ENCODE data around the gene TEP1. TPM values are rescaled to one million over a fixed set of nuclear protein-coding genes. Genes with fewer than 3 reads are reported as not detected.

TEP1 gene
- total RNA-seq, 6 experiments from 2014 or later, result 11.6 to 16.1 (median 13.7) TPM

DNA sequence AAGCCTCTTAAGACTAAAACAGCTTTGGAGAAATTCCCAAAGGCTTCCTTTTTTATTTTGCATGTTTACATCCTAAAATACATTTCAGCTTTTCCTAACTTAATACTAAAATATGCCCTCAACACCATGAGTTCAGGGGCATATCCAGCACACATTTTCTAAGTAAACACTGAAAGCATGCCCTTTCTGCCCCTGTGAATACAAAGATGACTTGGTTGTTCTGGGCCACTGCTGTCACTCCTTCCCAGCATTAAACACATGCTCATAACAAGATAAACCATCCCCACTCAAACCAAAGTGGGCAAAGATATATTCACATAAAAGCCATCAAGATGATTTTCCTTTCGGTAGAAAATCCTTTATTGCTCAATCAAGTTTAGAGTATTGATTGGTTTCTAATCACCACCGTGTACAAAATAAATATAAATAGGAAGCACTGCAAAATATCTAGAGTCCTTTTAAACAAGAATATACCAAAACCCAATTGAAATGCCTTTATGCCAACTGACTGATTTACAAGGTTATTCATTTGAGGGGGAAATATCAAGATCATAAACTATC is 82.2 kb downstream of the TEP1 start:
- peaks cover 52% of the 10 kb centered on the region for H3K4me1 Mint-ChIP-seq (ENCODE audit: low read depth)
- TF ChIP-seq CTCF (IDR thresholded peaks at IDR 0.05), result no peak
- peak overlapping the region; percentile 98 for H3K4me3 Mint-ChIP-seq
- H3K27ac Mint-ChIP-seq, result peak overlapping the region; percentile 65
- H3K36me3 Mint-ChIP-seq (ENCODE audit: low read depth), result peaks cover 6% of the 10 kb centered on the region; the same call in 1 of the 2 replicates
- no peak for DNase-seq
- no peaks in the 10 kb centered on the region for H3K9me3 Mint-ChIP-seq
- H3K27me3 Mint-ChIP-seq (ENCODE audit: insufficient read depth), result no peaks in the 10 kb centered on the region; the same call in 1 of the 2 replicates

DNA sequence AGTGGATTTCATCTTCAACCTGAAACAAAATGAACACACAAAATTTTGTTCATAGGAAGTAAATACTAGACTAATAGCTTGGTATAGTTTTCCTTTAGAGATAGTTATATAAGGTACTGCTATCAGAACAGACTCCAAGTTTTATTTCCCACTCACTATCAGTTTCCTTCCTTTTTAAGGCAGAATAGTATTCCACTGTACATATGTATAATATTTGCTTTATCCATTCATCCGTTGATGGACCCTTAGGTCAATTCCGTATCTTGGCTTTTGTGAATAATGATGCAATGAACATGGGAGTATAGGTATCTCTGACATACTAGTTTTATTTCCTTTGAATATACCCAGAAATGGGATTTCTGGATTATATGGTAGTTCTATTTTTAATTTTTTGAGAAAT is 83.9 kb downstream of the TEP1 start:
- Mint-ChIP-seq H3K27ac (no peak overlapping the region), H3K27me3 (ENCODE audit: insufficient read depth) (no peaks in the 10 kb centered on the region), H3K36me3 (ENCODE audit: low read depth) (peaks cover 9% of the 10 kb centered on the region; the same call in 1 of the 2 replicates), H3K4me3 (no peak overlapping the region), H3K9me3 (no peaks in the 10 kb centered on the region), H3K4me1 (ENCODE audit: low read depth) (peaks cover 52% of the 10 kb centered on the region)
- no peak for DNase-seq
- no peak for TF ChIP-seq CTCF (IDR thresholded peaks at IDR 0.05)

- no peaks in the 10 kb centered on the region for H3K9me3 Mint-ChIP-seq
- no peak overlapping the region for H3K4me3 Mint-ChIP-seq
- DNase-seq, result no peak
- no peaks in the 10 kb centered on the region for H3K27me3 Mint-ChIP-seq (ENCODE audit: insufficient read depth)
- peaks cover 10% of the 10 kb centered on the region; the same call in 1 of the 2 replicates for H3K36me3 Mint-ChIP-seq (ENCODE audit: low read depth)
- H3K4me1 Mint-ChIP-seq (ENCODE audit: low read depth), result peaks cover 52% of the 10 kb centered on the region
- TF ChIP-seq CTCF (IDR thresholded peaks at IDR 0.05), result no peak
- H3K27ac Mint-ChIP-seq, result peak overlapping the region; percentile 31; the same call in 1 of the 2 replicates
Measured at GRCh38 chr14:20328705-20329104, 84.6 kb downstream of the TEP1 start.

- peaks cover 44% of the 10 kb centered on the region for H3K4me1 Mint-ChIP-seq (ENCODE audit: low read depth)
- H3K27ac Mint-ChIP-seq, result peak overlapping the region; percentile 80
- peak; percentile 73 for DNase-seq
- H3K36me3 Mint-ChIP-seq (ENCODE audit: low read depth), result peaks cover 10% of the 10 kb centered on the region; the same call in 1 of the 2 replicates
- H3K27me3 Mint-ChIP-seq (ENCODE audit: insufficient read depth), result no peaks in the 10 kb centered on the region
- no peaks in the 10 kb centered on the region for H3K9me3 Mint-ChIP-seq
- H3K4me3 Mint-ChIP-seq, result peak overlapping the region; percentile 42; the same call in 1 of the 2 replicates
- TF ChIP-seq CTCF (IDR thresholded peaks at IDR 0.05), result peak; percentile 92
Measured at GRCh38 chr14:20327005-20327869, 86.1 kb downstream of the TEP1 start.

DNA sequence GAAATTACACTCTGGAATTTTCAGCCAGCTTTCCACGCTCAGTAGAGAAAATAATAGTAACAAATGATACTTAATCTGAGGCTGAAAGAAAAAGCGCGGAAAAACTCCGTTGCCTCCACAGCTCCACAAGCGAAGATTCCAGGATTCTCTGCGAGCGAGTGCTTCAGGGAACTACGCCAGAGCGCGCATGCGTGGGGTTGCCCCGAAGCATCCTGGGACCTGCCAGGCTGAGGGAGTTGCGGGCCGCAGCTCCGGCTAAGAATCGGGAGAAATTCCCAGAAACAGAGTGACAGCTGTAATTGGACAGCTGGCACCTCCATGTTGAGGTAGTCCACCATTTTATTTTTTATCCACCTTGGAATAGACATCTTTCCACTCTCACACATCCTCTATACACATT is 95.6 kb downstream of the TEP1 start:
- TF ChIP-seq CTCF (IDR thresholded peaks at IDR 0.05), result no peak
- Mint-ChIP-seq H3K27ac (no peak overlapping the region), H3K4me1 (ENCODE audit: low read depth) (no peaks in the 10 kb centered on the region), H3K36me3 (ENCODE audit: low read depth) (peaks cover 16% of the 10 kb centered on the region), H3K9me3 (no peaks in the 10 kb centered on the region), H3K27me3 (ENCODE audit: insufficient read depth) (no peaks in the 10 kb centered on the region; the same call in 1 of the 2 replicates), H3K4me3 (no peak overlapping the region)
- DNase-seq, result no peak

Other genes starting within 250 kb of the TEP1 start
- gene OR11G2, start 222.6 kb downstream of the TEP1 start, total RNA-seq (2021; fragmentation: NEBNext Ultra II Directional; extraction: Animal tissue kit (Norgen Biotek cat#: 25700)), result not detected
- not detected for gene OR11H6, start 189.8 kb downstream of the TEP1 start, total RNA-seq (2021; fragmentation: NEBNext Ultra II Directional; extraction: Animal tissue kit (Norgen Biotek cat#: 25700))
- gene OR11H7, start 184.5 kb downstream of the TEP1 start, total RNA-seq (2021; fragmentation: NEBNext Ultra II Directional; extraction: Animal tissue kit (Norgen Biotek cat#: 25700)), result not detected
- gene OR11H4, start 174.2 kb downstream of the TEP1 start, total RNA-seq (2021; fragmentation: NEBNext Ultra II Directional; extraction: Animal tissue kit (Norgen Biotek cat#: 25700)), result not detected
- gene TTC5, start 107.5 kb downstream of the TEP1 start, total RNA-seq (2021; fragmentation: NEBNext Ultra II Directional; extraction: Animal tissue kit (Norgen Biotek cat#: 25700)), result 10 to 100 TPM; 21.3 to 27.1 (median 23.3) TPM
- 10 to 100 TPM; 17.6 to 24.0 (median 20.3) TPM for gene CCNB1IP1, start 80.2 kb downstream of the TEP1 start, total RNA-seq (2021; fragmentation: NEBNext Ultra II Directional; extraction: Animal tissue kit (Norgen Biotek cat#: 25700))
- gene PARP2, start 69.9 kb downstream of the TEP1 start, total RNA-seq (2021; fragmentation: NEBNext Ultra II Directional; extraction: Animal tissue kit (Norgen Biotek cat#: 25700)), result 10 to 100 TPM; 15.7 to 22.9 (median 22.0) TPM
- under 1 TPM in 1 of 6 experiments, not detected in 5; 0.05 TPM for gene KLHL33, start 22.7 kb upstream of the TEP1 start, total RNA-seq (2021; fragmentation: NEBNext Ultra II Directional; extraction: Animal tissue kit (Norgen Biotek cat#: 25700))
- 10 to 100 TPM; 26.4 to 33.8 (median 30.7) TPM for gene OSGEP, start 41.3 kb upstream of the TEP1 start, total RNA-seq (2021; fragmentation: NEBNext Ultra II Directional; extraction: Animal tissue kit (Norgen Biotek cat#: 25700))
- 100 to 1,000 TPM; 161 to 189 (median 184) TPM for gene APEX1, start 41.7 kb upstream of the TEP1 start, total RNA-seq (2021; fragmentation: NEBNext Ultra II Directional; extraction: Animal tissue kit (Norgen Biotek cat#: 25700))
- 10 to 100 TPM; 17.0 to 20.3 (median 19.2) TPM for gene PIP4P1, start 47.9 kb upstream of the TEP1 start, total RNA-seq (2021; fragmentation: NEBNext Ultra II Directional; extraction: Animal tissue kit (Norgen Biotek cat#: 25700))
- gene PNP, start 55.9 kb upstream of the TEP1 start, total RNA-seq (2021; fragmentation: NEBNext Ultra II Directional; extraction: Animal tissue kit (Norgen Biotek cat#: 25700)), result 10 to 100 TPM; 19.8 to 32.3 (median 25.7) TPM
- under 1 TPM in 2 of 6 experiments, not detected in 4; 0.14 to 0.17 TPM for gene RNASE10, start 92.0 kb upstream of the TEP1 start, total RNA-seq (2021; fragmentation: NEBNext Ultra II Directional; extraction: Animal tissue kit (Norgen Biotek cat#: 25700))
- not detected for gene RNASE9, start 147.5 kb upstream of the TEP1 start, total RNA-seq (2021; fragmentation: NEBNext Ultra II Directional; extraction: Animal tissue kit (Norgen Biotek cat#: 25700))
- gene RNASE11, start 174.5 kb upstream of the TEP1 start, total RNA-seq (2021; fragmentation: NEBNext Ultra II Directional; extraction: Animal tissue kit (Norgen Biotek cat#: 25700)), result not detected
- not detected for gene RNASE12, start 177.9 kb upstream of the TEP1 start, total RNA-seq (2021; fragmentation: NEBNext Ultra II Directional; extraction: Animal tissue kit (Norgen Biotek cat#: 25700))
- not detected for gene OR6S1, start 228.2 kb upstream of the TEP1 start, total RNA-seq (2021; fragmentation: NEBNext Ultra II Directional; extraction: Animal tissue kit (Norgen Biotek cat#: 25700))